Uterus (tissue), 4 donors: Measurements from ENCODE around the gene TMEM63B. TPM values are rescaled to one million over a fixed set of nuclear protein-coding genes. Genes with fewer than 3 reads are reported as not detected.

Source experiments
- DNase-seq, 2 donors: peaks; one replicate each; pipeline ENCODE4 v3.0.0-alpha.2; 2019 to 2020
- H3K27ac ChIP-seq, 2 donors: fragments of 200-600 bp; sonication (generic); 1 replicate in 1 of 2; 2 replicates in 1 of 2; pipeline ENCODE4 v1.5.1; 2016 to 2018
- H3K27me3 ChIP-seq, 2 donors: fragments of 200-600 bp; sonication (generic); one replicate each; pipeline ENCODE4 v1.5.1; 2018 to 2019; ENCODE audit warnings: control low read depth in 1 of 2
- H3K36me3 ChIP-seq, 2 donors: fragments of 200-600 bp; sonication (generic); one replicate each; pipeline ENCODE4 v1.5.1; 2019; ENCODE audit warnings: control low read depth in 1 of 2
- H3K4me1 ChIP-seq, 2 donors: fragments of 200-600 bp; sonication (generic); one replicate each; pipeline ENCODE4 v1.5.1; 2018 to 2019; ENCODE audit warnings: control low read depth in 1 of 2
- H3K4me3 ChIP-seq, 2 donors: fragments of 200-600 bp; sonication (generic); 1 replicate in 1 of 2; 2 replicates in 1 of 2; pipeline ENCODE4 v1.5.1; 2018 to 2019; ENCODE audit warnings: mild to moderate bottlenecking in 1 of 2
- H3K9me3 ChIP-seq, 2 donors: fragments of 200-600 bp; sonication (generic); one replicate each; pipeline ENCODE4 v1.5.1; 2019; ENCODE audit warnings: control low read depth in 1 of 2
- CTCF ChIP-seq, 4 experiments: fragments of 200-600 bp in 2 of 4; fragments of 450-650 bp in 2 of 4; sonication (generic) in 2 of 4; IDR thresholded peaks; one replicate each; pipeline ENCODE4 v1.5.1; 2016 to 2019; ENCODE audit warnings: antibody characterized with exemption in 4 of 4, mild to moderate bottlenecking in 2 of 4, moderate library complexity in 1 of 4
- POLR2A ChIP-seq, 2 donors: fragments of 450-650 bp; IDR thresholded peaks; one replicate each; pipeline ENCODE4 v1.6.1; 2016; ENCODE audit warnings: antibody characterized with exemption in 2 of 2, mild to moderate bottlenecking in 1 of 2, moderate library complexity in 1 of 2
- intact Hi-C: fragments of 100-400 bp; cut with DNase I; formaldehyde crosslinking; loops from one replicate; pipeline ENCODE4 v1.15.1; 2023; ENCODE audit warnings: low total_unique reads
- total RNA-seq, 4 donors: library from RNA; depleted of rRNA in 3 of 4; stranded (reverse); fragments of >200 nt in 3 of 4; gene quantifications; one replicate each; pipeline versions ENCODE4 v1.1.0 to v1.2.4, GENCODE V29; 2014 to 2023
- donor health status: DM: yes; HTN: yes; CAD: no.

TMEM63B gene
- total RNA-seq, 4 donors from 2014 or later = 0.77 to 24.9 (median 15.4) TPM

GRCh38 chr6:44157152-44157521, 29.8 kb downstream of the TMEM63B start:
- Histone ChIP-seq H3K27ac (no peak overlapping the region), H3K27me3 (no peaks in the 10 kb centered on the region), H3K9me3 (no peaks in the 10 kb centered on the region), H3K4me3 (no peak overlapping the region), H3K4me1 (no peaks in the 10 kb centered on the region), H3K36me3 (no peaks in the 10 kb centered on the region)
- TF ChIP-seq CTCF (IDR thresholded peaks at IDR 0.05) = no peak
- TF ChIP-seq POLR2A (IDR thresholded peaks at IDR 0.05) = no peak
- intact Hi-C loops = no loop called here
- no peak for DNase-seq

- Histone ChIP-seq H3K4me3 (no peak within 1 kb of the TSS), H3K4me1 (no peaks in the 10 kb centered on the region), H3K27ac (no peak within 1 kb of the TSS), H3K9me3 (no peaks in the 10 kb centered on the region), H3K27me3 (no peaks in the 10 kb centered on the region), H3K36me3 (no peaks in the 10 kb centered on the region)
- intact Hi-C loops = no loop called here
- TF ChIP-seq POLR2A (IDR thresholded peaks at IDR 0.05) (no peak), CTCF (IDR thresholded peaks at IDR 0.05) (no peak)
- DNase-seq = no peak
Observed at GRCh38 chr6:44158770-44159228, 31.4 kb downstream of the TMEM63B start, which contains the start of gene CAPN11. TSS of gene CAPN11 (plus strand) at chr6:44158820. CDS start at chr6:44158849, 29 bp downstream.

GRCh38 chr6:44161997-44162338, 34.6 kb downstream of the TMEM63B start:
- TF ChIP-seq POLR2A (IDR thresholded peaks at IDR 0.05) = no peak
- no peak for TF ChIP-seq CTCF (IDR thresholded peaks at IDR 0.05)
- intact Hi-C loops = no loop called here
- no peaks in the 10 kb centered on the region for H3K9me3 ChIP-seq

GRCh38 chr6:44162876-44163625, 35.7 kb downstream of the TMEM63B start:
- no peaks in the 10 kb centered on the region for H3K9me3 ChIP-seq
- no peaks in the 10 kb centered on the region for H3K36me3 ChIP-seq
- TF ChIP-seq POLR2A (IDR thresholded peaks at IDR 0.05) (no peak), CTCF (IDR thresholded peaks at IDR 0.05) (no peak)
- H3K4me1 ChIP-seq = no peaks in the 10 kb centered on the region
- H3K27me3 ChIP-seq = no peaks in the 10 kb centered on the region
- H3K4me3 ChIP-seq = no peak overlapping the region
- intact Hi-C loops = no loop called here
- no peak overlapping the region for H3K27ac ChIP-seq
- no peak for DNase-seq

More at GRCh38 chr6:44161997-44162338, 34.6 kb downstream of the TMEM63B start:
- H3K27me3 ChIP-seq = no peaks in the 10 kb centered on the region
- H3K4me1 ChIP-seq = no peaks in the 10 kb centered on the region
- H3K36me3 ChIP-seq = no peaks in the 10 kb centered on the region
- H3K4me3 ChIP-seq = no peak overlapping the region
- H3K27ac ChIP-seq = no peak overlapping the region
- no peak for DNase-seq

- no peaks in the 10 kb centered on the region for H3K4me1 ChIP-seq
- no peak overlapping the region for H3K4me3 ChIP-seq
- H3K27me3 ChIP-seq = no peaks in the 10 kb centered on the region
- H3K36me3 ChIP-seq = no peaks in the 10 kb centered on the region
- intact Hi-C loops = no loop called here
- no peaks in the 10 kb centered on the region for H3K9me3 ChIP-seq
- TF ChIP-seq POLR2A (IDR thresholded peaks at IDR 0.05) = no peak
- no peak for TF ChIP-seq CTCF (IDR thresholded peaks at IDR 0.05)
- no peak overlapping the region for H3K27ac ChIP-seq
- DNase-seq = no peak
Observed at GRCh38 chr6:44166116-44166515, 38.8 kb downstream of the TMEM63B start.
